Kidney (tissue), 14 donors: Measurements from ENCODE around the gene KIF5C. TPM values are rescaled to one million over a fixed set of nuclear protein-coding genes. Genes with fewer than 3 reads are reported as not detected.

Experiments used
- DNase-seq, 5 donors: peaks; one replicate each; pipeline ENCODE4 v3.0.0-alpha.2; 2013 to 2020
- FAIRE-seq: peaks from 2 replicates; lab custom pipeline; 2012; peaks lifted over from hg19 to GRCh38; lab: Jason Lieb, UNC
- H3K27ac ChIP-seq, 2 donors: one replicate each; pipeline ENCODE4 v1.7.0; 2013; ENCODE audit warnings: low read depth in 2 of 2, low read length in 2 of 2, inconsistent platforms in 1 of 2
- H3K27me3 ChIP-seq: one replicate; pipeline ENCODE4 v1.7.1; 2013; ENCODE audit warnings: low read length, inconsistent platforms; ENCODE audit not compliant: control insufficient read depth, insufficient read depth
- H3K36me3 ChIP-seq, 3 donors: one replicate each; pipeline versions ENCODE4 v1.7.0 to v1.7.1; 2013; ENCODE audit warnings: low read length in 3 of 3, control low read depth in 1 of 3, inconsistent platforms in 1 of 3; ENCODE audit not compliant: insufficient read depth in 3 of 3, control insufficient read depth in 2 of 3
- H3K4me1 ChIP-seq, 3 donors: one replicate each; pipeline versions ENCODE4 v1.7.0 to v1.7.1; 2013; ENCODE audit warnings: low read length in 3 of 3, inconsistent platforms in 1 of 3, low read depth in 1 of 3; ENCODE audit not compliant: control insufficient read depth in 2 of 3, insufficient read depth in 2 of 3
- H3K4me3 ChIP-seq, 3 donors: one replicate each; pipeline versions ENCODE4 v1.7.0 to v1.8.1; 2013; ENCODE audit warnings: low read length in 3 of 3, control low read depth in 1 of 3, inconsistent platforms in 1 of 3
- H3K9ac ChIP-seq, 3 donors: one replicate each; pipeline versions ENCODE4 v1.7.0 to v1.7.1; 2013; ENCODE audit warnings: low read length in 3 of 3, control low read depth in 1 of 3, inconsistent platforms in 1 of 3
- H3K9me3 ChIP-seq, 3 donors: one replicate each; pipeline versions ENCODE4 v1.7.0 to v1.7.1; 2013; ENCODE audit warnings: low read length in 3 of 3, control low read depth in 1 of 3, inconsistent platforms in 1 of 3; ENCODE audit not compliant: control insufficient read depth in 2 of 3, insufficient read depth in 1 of 3
- intact Hi-C: fragments of 100-400 bp; cut with DNase I; formaldehyde crosslinking; loops from one replicate; pipeline ENCODE4 v1.11.1; 2022
- polyA plus RNA-seq: library from polyadenylated mRNA; stranded (reverse); fragments of 350-450 nt; fragmentation: Illumina TruSeq; extraction: RNeasy Lipid Tissue Mini Kit (QIAGEN cat#74804); gene quantifications from one replicate; pipeline ENCODE4 v1.2.3, GENCODE V29; 2014; ENCODE audit warnings: low read depth, low replicate concordance; ENCODE audit not compliant: insufficient read depth
- total RNA-seq: library from RNA; stranded (reverse); fragmentation: NEBNext Ultra II Directional; extraction: Animal tissue kit (Norgen Biotek cat#: 25700); gene quantifications from one replicate; pipeline ENCODE4 v1.2.1, GENCODE V29; 2021
- TF ChIP-seq, protein P1 (sequence below): IDR thresholded peaks from 3 replicates; pipeline ENCODE4 v1.5.1; 2012; ENCODE audit warnings: mild to moderate bottlenecking, moderate library complexity, borderline replicate concordance; ENCODE audit not compliant: insufficient read depth; ENCODE audit errors: extremely low read depth
- donor health status: control.
- donor health status: control.
- donor health status: control.
- donor health status: control.
- donor health status: control.
- donor health status: DM: yes; HTN: yes; CAD: no.
- donor health status: Normal renal cell carcinoma (clear cell type).

KIF5C gene
- total and polyA plus RNA-seq, 2 donors from 2014 or later, result 1.0 to 3.6 TPM

- H3K4me3 ChIP-seq, result no peak overlapping the region
- H3K36me3 ChIP-seq, result no peaks in the 10 kb centered on the region
- H3K9me3 ChIP-seq, result no peaks in the 10 kb centered on the region
- H3K27me3 ChIP-seq, result no peaks in the 10 kb centered on the region
- no peak overlapping the region for H3K27ac ChIP-seq
- TF ChIP-seq, protein P1, sequence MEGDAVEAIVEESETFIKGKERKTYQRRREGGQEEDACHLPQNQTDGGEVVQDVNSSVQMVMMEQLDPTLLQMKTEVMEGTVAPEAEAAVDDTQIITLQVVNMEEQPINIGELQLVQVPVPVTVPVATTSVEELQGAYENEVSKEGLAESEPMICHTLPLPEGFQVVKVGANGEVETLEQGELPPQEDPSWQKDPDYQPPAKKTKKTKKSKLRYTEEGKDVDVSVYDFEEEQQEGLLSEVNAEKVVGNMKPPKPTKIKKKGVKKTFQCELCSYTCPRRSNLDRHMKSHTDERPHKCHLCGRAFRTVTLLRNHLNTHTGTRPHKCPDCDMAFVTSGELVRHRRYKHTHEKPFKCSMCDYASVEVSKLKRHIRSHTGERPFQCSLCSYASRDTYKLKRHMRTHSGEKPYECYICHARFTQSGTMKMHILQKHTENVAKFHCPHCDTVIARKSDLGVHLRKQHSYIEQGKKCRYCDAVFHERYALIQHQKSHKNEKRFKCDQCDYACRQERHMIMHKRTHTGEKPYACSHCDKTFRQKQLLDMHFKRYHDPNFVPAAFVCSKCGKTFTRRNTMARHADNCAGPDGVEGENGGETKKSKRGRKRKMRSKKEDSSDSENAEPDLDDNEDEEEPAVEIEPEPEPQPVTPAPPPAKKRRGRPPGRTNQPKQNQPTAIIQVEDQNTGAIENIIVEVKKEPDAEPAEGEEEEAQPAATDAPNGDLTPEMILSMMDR, result no peak
- intact Hi-C loops, result loop anchor here (10.0 kb wide), 1 partner anchor 485 kb away; no protein-coding TSS in a partner anchor
- FAIRE-seq, result no peak
- no peak for DNase-seq
- no peak overlapping the region for H3K9ac ChIP-seq
- H3K4me1 ChIP-seq, result no peaks in the 10 kb centered on the region
These were observed 45.4 kb upstream of the KIF5C start for GRCh38 chr2:148829618-148830017.

DNA sequence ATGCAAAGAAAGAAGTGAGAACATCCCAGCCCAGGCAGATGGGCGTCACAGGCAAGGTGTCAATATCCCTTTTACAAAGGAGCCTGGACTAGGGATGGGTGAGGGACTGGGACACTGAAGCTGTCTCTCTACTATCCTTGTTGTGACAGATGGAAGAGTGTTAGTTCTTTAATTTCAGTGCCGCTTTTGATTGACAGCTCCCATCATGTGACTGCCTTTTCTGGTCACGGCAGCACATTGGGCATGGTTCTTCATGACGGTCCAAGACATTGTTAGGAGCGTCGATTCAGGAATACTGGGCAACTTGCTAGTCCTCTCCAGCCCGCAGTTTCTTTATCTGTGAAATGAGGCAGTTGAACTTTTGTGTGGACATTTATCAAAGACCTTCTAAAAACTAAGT lies 42.4 kb upstream of the KIF5C start:
- intact Hi-C loops, result no loop called here

DNA sequence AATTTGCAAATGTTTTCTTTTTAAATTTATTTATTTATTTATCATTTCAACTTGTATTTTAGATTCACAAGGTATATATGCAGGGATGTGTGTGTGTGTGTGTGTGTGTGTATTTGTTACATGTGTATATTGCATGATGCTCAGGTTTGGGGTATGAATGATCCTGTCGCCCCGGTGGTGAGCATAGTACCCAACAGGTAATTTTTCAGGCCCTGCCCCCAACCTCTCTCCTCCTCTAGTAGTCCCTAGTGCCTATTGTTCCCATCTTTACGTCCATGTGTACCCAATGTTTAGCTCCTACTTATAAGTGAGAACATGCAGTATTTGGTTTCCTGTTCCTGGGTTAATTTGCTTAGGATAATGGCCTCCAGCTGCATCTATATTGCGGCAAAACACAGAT lies 33.0 kb upstream of the KIF5C start:
- no peaks in the 10 kb centered on the region for H3K27me3 ChIP-seq
- no peak for DNase-seq
- H3K9ac ChIP-seq, result no peak overlapping the region
- TF ChIP-seq, protein P1, result no peak
- intact Hi-C loops, result no loop called here
- no peak overlapping the region for H3K27ac ChIP-seq
- no peak for FAIRE-seq
- no peaks in the 10 kb centered on the region for H3K9me3 ChIP-seq
- no peaks in the 10 kb centered on the region for H3K4me1 ChIP-seq
- no peaks in the 10 kb centered on the region for H3K36me3 ChIP-seq
- H3K4me3 ChIP-seq, result no peak overlapping the region

More for the DNA sequence above, 42.4 kb upstream of the KIF5C start:
- H3K27ac ChIP-seq, result no peak overlapping the region
- DNase-seq (no peak), FAIRE-seq (no peak)
- no peak overlapping the region for H3K4me3 ChIP-seq
- H3K9me3 ChIP-seq, result no peaks in the 10 kb centered on the region
- no peak overlapping the region for H3K9ac ChIP-seq
- no peaks in the 10 kb centered on the region for H3K36me3 ChIP-seq
- TF ChIP-seq, protein P1, result no peak
- no peaks in the 10 kb centered on the region for H3K27me3 ChIP-seq
- H3K4me1 ChIP-seq, result no peaks in the 10 kb centered on the region

- TF ChIP-seq, protein P1, result no peak
- FAIRE-seq (no peak), DNase-seq (no peak)
- Histone ChIP-seq H3K4me3 (no peak overlapping the region), H3K9me3 (peaks cover 0 to 5% (median 3%) of the 10 kb centered on the region in 3 donors), H3K36me3 (no peaks in the 10 kb centered on the region), H3K9ac (no peak overlapping the region), H3K27me3 (no peaks in the 10 kb centered on the region), H3K27ac (no peak overlapping the region), H3K4me1 (no peaks in the 10 kb centered on the region)
- intact Hi-C loops, result no loop called here
These were observed 26.9 kb upstream of the KIF5C start for GRCh38 chr2:148848146-148848545.
